H1 (cell line): ENCODE data around the gene UGGT2.

Experiments
- CTCF ChIP-seq, 3 experiments: IDR thresholded peaks; 1 replicate in 2 of 3; 2 replicates in 1 of 3; pipeline versions ENCODE4 v1.5.1 to v1.6.1; 2011; ENCODE audit warnings: low read length in 3 of 3, mild to moderate bottlenecking in 3 of 3, inconsistent platforms in 2 of 3, low read depth in 1 of 3, moderate library complexity in 1 of 3; ENCODE audit not compliant: insufficient read depth in 1 of 3; ENCODE audit errors: control extremely low read depth in 1 of 3
- POLR2AphosphoS5 ChIP-seq: IDR thresholded peaks from 2 replicates; pipeline ENCODE4 v1.6.1; 2011; ENCODE audit warnings: low read depth, low read length
- RAD21 ChIP-seq, 2 experiments: IDR thresholded peaks in 1 of 2; conservative IDR thresholded peaks in 1 of 2; 2 replicates each; pipeline ENCODE4 v1.6.1; 2011; ENCODE audit warnings: low read depth in 2 of 2, low read length in 2 of 2, improper control_type of control experiment in 1 of 2, inconsistent platforms in 1 of 2, mild to moderate bottlenecking in 1 of 2, moderate library complexity in 1 of 2

DNA sequence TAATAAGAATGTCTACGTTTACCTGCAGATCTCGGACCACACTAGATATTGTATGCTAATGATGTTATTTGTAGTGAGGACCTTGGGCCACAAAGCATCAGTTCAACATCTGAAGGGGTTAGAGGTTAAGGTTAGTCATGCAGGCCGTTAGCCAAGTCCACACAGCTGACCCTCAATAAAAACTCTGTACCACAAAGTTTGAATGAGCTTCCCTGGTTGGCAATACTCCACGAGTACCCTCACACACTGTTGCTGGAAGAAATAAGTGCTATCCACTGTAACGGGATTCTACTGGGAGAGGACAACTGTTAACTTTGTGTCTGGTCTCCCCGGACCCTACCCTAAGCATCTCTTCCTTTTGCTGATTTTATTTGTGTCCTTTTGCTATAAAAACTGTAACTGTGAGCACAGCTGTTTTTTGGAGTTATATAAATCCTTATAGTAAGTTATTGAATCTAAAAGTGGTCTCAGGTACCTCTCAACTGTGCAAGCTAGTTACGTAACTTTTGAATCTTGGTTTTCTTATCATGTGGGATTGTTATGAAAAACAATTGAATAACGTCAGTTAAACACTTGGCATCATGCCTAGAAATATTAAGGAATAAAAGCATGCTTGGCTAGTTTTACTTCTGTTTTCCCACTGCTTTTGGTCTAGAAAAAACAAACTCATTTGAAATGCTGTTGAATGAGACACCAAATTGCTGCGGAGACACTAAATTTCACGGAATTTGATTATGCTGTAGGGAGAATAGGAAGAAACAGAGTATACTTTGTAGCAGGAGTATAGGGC, 194.7 kb downstream of the UGGT2 start:
- TF ChIP-seq CTCF (IDR thresholded peaks at IDR 0.05; ENCODE audit: control extremely low read depth in 1 of 3, insufficient read depth in 1 of 3, low read depth in 1 of 3, low read length in 3 of 3) (no peak), RAD21 (IDR thresholded peaks at IDR 0.05 in 1 of 2, conservative IDR thresholded peaks at IDR 0.05 in 1 of 2; ENCODE audit: low read depth in 2 of 2, low read length in 2 of 2) (no peak), POLR2AphosphoS5 (no peak)
